ENCODE results near the gene PES1. TPM values are rescaled to one million over a fixed set of nuclear protein-coding genes. Genes with fewer than 3 reads are reported as not detected.

PES1 gene
- total RNA-seq, 3 donors from 2014 or later = 45.3 to 65.1 (median 56.4) TPM

DNA sequence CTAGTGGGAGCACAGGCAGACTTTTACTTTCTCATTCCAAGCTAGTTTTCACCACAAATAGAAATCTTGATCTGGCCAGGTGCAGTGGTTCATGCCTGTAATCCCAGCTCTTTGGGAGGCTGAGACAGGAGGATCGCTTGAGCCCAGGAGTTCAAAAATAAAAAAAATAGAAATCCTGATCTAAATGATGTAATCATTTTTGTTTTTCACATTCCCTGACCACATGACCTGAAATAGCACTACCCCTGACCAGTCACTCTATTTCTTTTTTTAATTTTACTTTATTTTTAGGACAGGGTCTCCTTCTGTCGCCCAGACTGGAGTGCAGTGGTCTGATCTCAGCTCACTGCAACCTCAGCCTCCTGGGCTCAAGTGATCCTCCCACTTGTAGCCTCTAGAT, 13.0 kb upstream of the PES1 start:
- H3K9me3 ChIP-seq = no peaks in the 10 kb centered on the region
- peaks cover 0 to 7% of the 10 kb centered on the region in 2 donors for H3K4me1 ChIP-seq
- no peak overlapping the region for H3K27ac ChIP-seq
- TF ChIP-seq POLR2AphosphoS5 (IDR thresholded peaks at IDR 0.05) (no peak), CTCF (IDR thresholded peaks at IDR 0.05) (no peak), POLR2A (IDR thresholded peaks at IDR 0.05) (no peak)
- intact Hi-C loops (cut with DNase I; ENCODE audit: low total_unique reads) = no loop called here
- no peaks in the 10 kb centered on the region for H3K27me3 ChIP-seq
- no peak overlapping the region for H3K4me3 ChIP-seq
- DNase-seq (ENCODE audit: low spot score in 2 of 2) = no peak
- no peaks in the 10 kb centered on the region for H3K36me3 ChIP-seq

DNA sequence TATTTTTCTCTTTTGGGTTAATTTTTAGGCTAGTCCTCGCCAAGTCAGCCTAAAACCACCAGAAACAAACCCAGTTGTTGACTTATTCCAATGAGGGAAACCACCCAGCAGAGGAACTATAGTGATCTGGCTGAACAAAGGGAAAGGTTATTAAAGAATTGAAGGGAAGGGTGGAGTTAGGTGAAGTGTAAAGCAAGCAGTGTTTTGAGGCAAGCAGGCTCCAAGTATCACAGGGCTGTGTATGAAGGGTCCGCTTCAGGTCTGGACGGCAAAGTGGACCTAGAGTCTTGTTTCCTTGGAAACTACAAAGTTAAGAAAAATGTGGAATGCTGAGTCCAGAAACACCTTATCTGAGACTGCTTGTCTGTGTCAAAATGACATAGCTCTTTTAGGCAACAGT, 12.1 kb upstream of the PES1 start:
- H3K27ac ChIP-seq = no peak overlapping the region
- no peak for TF ChIP-seq POLR2A (IDR thresholded peaks at IDR 0.05)
- DNase-seq (ENCODE audit: low spot score in 2 of 2) = no peak
- H3K4me1 ChIP-seq = peaks cover 0 to 7% of the 10 kb centered on the region in 2 donors
- no peaks in the 10 kb centered on the region for H3K27me3 ChIP-seq
- no peak overlapping the region for H3K4me3 ChIP-seq
- intact Hi-C loops (cut with DNase I; ENCODE audit: low total_unique reads) = no loop called here
- no peaks in the 10 kb centered on the region for H3K9me3 ChIP-seq
- H3K36me3 ChIP-seq = no peaks in the 10 kb centered on the region

GRCh38 chr22:30602049-30602448, 10.3 kb upstream of the PES1 start:
- DNase-seq (ENCODE audit: low spot score in 2 of 2) = no peak
- Histone ChIP-seq H3K27me3 (no peaks in the 10 kb centered on the region), H3K9me3 (no peaks in the 10 kb centered on the region), H3K27ac (no peak overlapping the region), H3K36me3 (no peaks in the 10 kb centered on the region), H3K4me1 (peaks cover 0 to 7% of the 10 kb centered on the region in 2 donors), H3K4me3 (no peak overlapping the region)
- intact Hi-C loops (cut with DNase I; ENCODE audit: low total_unique reads) = no loop called here
- TF ChIP-seq POLR2A (IDR thresholded peaks at IDR 0.05) (no peak), CTCF (IDR thresholded peaks at IDR 0.05) (no peak), POLR2AphosphoS5 (IDR thresholded peaks at IDR 0.05) (no peak)

DNA sequence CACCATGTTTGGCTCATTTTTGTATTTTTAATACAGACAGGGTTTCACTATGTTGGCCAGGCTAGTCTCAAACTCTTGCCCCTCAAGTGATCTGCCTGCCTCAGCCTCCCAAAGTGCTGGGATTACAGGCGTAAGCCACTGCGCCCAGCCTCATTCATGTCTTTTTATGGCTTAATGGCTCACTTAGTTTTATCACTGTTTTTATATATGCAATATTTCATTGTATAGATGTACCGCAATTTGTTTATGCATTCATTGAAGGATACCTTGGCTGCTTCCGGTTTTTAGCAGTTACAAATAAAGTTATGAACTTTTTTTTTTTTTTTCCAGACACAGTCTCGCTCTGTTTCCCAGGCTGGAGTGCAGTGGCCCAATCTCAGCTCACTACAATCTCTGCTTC, 9.8 kb upstream of the PES1 start:
- intact Hi-C loops (cut with DNase I; ENCODE audit: low total_unique reads) = no loop called here
- Histone ChIP-seq H3K27me3 (no peaks in the 10 kb centered on the region), H3K4me1 (peaks cover 0 to 7% of the 10 kb centered on the region in 2 donors), H3K36me3 (no peaks in the 10 kb centered on the region), H3K27ac (no peak overlapping the region), H3K4me3 (no peak overlapping the region), H3K9me3 (no peaks in the 10 kb centered on the region)
- DNase-seq (ENCODE audit: low spot score in 2 of 2) = no peak
- TF ChIP-seq CTCF (IDR thresholded peaks at IDR 0.05) (no peak), POLR2A (IDR thresholded peaks at IDR 0.05) (no peak), POLR2AphosphoS5 (IDR thresholded peaks at IDR 0.05) (no peak)

- TF ChIP-seq POLR2AphosphoS5 (IDR thresholded peaks at IDR 0.05) = no peak
- no peak for TF ChIP-seq POLR2A (IDR thresholded peaks at IDR 0.05)
- no peak for TF ChIP-seq CTCF (IDR thresholded peaks at IDR 0.05)
- DNase-seq (ENCODE audit: low spot score in 2 of 2) = no peak
- Histone ChIP-seq H3K27ac (no peak overlapping the region), H3K4me3 (no peak overlapping the region), H3K9me3 (no peaks in the 10 kb centered on the region), H3K4me1 (peaks cover 0 to 4% of the 10 kb centered on the region in 2 donors), H3K27me3 (no peaks in the 10 kb centered on the region), H3K36me3 (no peaks in the 10 kb centered on the region)
- intact Hi-C loops (cut with DNase I; ENCODE audit: low total_unique reads) = no loop called here
Observed at GRCh38 chr22:30600921-30601320, 9.2 kb upstream of the PES1 start.

DNA sequence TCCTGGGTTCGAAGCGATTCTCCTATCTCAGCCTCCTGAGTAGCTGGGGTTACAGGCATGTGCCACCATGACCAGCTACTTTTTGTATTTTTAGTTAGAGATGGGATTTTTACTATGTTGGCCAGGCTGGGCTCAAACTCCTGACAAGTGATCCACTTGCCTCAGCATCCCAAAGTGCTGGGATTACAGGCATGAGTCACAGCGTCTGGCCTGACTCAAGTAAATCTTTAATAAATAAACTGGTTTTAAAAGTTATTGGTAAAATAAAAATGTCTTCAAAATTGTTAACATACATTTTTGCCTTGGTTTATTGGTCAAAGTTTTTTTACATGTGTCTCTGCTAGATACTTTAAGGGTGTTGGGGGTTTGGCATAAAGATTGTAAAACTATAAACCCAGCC, 7.3 kb upstream of the PES1 start:
- Histone ChIP-seq H3K4me3 (no peak overlapping the region), H3K9me3 (no peaks in the 10 kb centered on the region), H3K27ac (no peak overlapping the region), H3K4me1 (no peaks in the 10 kb centered on the region), H3K36me3 (no peaks in the 10 kb centered on the region), H3K27me3 (no peaks in the 10 kb centered on the region)
- no peak for TF ChIP-seq CTCF (IDR thresholded peaks at IDR 0.05)
- no peak for TF ChIP-seq POLR2A (IDR thresholded peaks at IDR 0.05)
- DNase-seq (ENCODE audit: low spot score in 2 of 2) = no peak
- intact Hi-C loops (cut with DNase I; ENCODE audit: low total_unique reads) = loop anchor here (10.0 kb wide), 1 partner anchor 996 kb away; no protein-coding TSS in a partner anchor
